Activated CD4-positive, alpha-beta T cell treated with anti-CD3 and anti-CD28 coated beads for 1 hour (primary cell): Measurements from ENCODE around the gene SURF2.
"Not testable (repeated sequence)": the region's sequence is repeated elsewhere in the genome, so short reads cannot be mapped to it uniquely, and the experiment has no call there.

Experiments
- DNase-seq: peaks from one replicate; pipeline ENCODE4 v3.0.0-alpha.2; 2020

Gene SURF2

GRCh38 chr9:133379153-133380086, 23.1 kb downstream of the SURF2 start:
- no peak for DNase-seq

DNA sequence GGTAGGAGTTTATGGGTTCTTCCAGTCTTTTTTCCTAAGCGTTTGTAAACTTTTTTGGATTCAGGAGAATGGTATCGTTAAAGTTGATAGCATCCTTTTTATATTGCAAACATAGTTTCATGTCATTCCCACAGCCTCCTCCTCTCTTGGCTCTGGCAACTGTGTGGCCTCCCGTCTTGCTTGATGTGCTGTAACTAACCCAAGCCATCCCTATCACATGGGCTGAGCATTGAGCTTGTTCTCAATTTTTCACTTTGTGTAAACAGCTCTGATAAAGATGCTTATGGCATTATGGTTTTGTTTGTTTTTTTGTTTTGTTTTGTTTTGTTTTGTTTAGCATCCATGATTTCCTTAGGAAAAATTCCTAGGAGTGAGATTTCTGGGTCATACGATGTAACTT, 24.4 kb downstream of the SURF2 start:
- DNase-seq: no peak

DNA sequence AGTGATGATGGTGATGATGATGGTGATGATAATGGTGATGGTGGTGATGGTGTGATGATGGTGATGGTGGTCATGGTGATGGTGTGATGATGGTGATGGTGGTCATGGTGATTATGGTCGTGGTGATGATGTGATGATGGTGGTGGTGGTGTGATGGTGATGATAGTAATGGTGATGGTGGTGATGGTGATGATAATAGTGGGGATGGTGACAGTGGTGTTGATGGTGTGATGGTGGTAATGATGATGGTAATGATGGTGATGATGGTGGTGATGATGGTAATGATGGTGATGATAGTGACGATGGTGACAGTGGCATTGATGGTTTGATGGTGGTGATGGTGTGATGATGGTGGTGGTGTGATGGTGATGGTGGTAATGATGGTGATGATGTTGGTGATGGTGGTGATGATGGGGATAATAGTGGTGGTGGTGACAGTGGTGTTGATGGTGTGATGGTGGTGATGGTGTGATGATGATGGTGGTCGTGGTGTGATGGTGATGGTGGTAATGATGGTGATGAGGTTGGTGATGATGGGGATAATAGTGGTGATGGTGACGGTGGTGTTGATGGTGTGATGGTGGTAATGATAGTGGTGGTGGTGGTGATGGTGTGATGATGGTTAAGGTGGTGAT, 26.3 kb downstream of the SURF2 start:
- no peak for DNase-seq

DNA sequence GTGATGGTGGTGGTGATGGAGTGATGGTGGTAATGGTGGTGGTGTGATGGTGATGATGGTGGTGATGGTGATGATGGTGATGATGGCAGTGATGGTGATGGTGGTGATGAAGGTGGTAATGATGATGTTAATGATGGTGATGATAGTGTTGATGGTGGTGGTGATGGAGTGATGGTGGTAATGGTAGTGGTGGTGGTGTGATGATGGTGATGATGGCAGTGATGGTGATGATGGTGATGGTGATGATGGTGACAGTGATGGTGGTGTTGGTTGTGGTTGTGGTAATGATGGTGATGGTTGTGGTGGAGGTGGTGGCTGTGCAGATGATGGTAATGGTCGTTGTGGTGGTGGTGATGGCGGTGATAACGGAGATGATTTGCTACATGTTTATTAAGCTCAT, 27.1 kb downstream of the SURF2 start:
- no peak for DNase-seq

- no peak for DNase-seq
Measured at GRCh38 chr9:133384736-133385321, 28.5 kb downstream of the SURF2 start.

- DNase-seq: no peak
Measured at GRCh38 chr9:133385452-133385851, 29.1 kb downstream of the SURF2 start.

GRCh38 chr9:133386338-133386737, 30.0 kb downstream of the SURF2 start:
- DNase-seq: no peak

DNA sequence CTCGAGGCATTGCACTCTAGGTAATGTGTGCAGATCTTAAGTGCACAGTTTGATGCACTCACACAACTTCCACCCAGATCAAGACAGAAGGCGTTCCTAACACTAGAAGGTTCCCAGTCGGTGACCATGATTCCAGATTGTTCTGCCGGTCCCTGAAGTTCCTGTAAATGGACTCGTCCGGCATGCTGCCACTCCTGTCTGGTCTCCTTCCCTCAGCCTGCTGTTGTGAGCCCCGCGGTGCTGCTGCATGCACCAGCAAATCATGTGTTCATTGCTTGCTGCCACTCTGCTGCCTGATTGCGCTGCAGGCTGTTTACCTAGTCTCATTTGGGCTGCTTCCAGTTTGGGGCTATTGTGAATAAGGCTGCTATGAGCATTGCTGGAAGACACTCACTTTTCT, 31.3 kb downstream of the SURF2 start:
- no peak for DNase-seq

GRCh38 chr9:133389025-133389557, 32.7 kb downstream of the SURF2 start:
- no peak for DNase-seq

DNA sequence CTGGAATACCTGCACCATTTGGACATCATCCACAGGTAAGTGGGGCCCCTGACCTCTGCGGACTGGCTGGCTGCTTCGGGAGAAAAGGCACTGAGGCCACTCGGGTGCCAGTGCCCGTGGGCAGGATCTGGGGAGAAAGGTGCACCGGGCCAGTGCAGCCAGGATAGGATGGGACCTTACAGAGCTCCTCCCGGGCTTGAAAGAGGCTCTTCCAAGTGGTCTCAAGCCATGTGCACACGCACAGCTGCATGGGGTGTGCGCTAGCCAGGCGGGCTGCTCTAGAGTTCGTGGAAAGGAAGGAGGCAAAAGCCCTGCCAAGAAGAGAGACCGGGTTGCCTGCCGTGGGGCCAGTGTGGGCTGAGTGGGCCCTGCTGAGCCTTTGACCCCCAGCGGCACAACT, 33.2 kb downstream of the SURF2 start:
- DNase-seq: no peak

DNA sequence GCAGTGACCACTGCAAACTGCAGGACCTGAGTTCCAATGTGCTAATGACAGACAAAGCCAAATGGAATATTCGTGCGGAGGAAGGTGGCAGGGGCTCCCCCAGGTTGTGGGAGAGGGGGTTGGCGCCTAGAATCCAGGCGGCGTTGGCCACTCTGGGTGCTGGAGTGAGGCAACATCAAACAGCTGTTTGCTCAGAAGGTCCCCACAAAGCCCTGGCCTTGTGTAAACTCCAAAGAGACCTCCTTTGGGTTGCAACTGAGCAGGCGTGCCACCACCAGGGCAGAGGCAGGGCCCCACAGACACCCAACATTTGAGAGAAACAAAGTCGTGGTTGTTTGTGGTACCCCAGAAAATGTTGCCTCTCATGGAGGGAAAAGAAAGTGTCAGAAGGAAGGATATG, 34.4 kb downstream of the SURF2 start:
- no peak for DNase-seq

- DNase-seq: not testable (repeated sequence)
Measured at GRCh38 chr9:133391449-133391848, 35.1 kb downstream of the SURF2 start.

DNA sequence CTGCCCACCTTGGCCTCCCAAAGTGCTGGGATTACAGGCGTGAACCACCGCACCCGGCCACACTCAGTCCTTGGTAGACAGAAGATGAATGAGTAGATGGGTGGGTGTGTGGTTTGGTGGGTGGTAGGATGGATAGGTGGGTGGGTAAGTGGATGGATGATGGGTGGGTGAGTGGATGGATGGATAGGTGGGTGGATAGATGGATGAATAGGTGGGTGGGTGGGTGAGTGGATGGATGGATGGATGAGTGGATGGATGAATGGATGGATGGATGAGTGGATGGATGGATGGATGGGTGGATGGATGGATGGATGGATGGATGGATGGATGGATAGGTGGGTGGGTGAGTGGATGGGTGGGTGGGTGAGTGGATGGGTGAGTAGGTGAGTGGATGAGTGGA, 36.0 kb downstream of the SURF2 start:
- DNase-seq: not testable (repeated sequence)

GRCh38 chr9:133393399-133393798, 37.0 kb downstream of the SURF2 start:
- no peak for DNase-seq

DNA sequence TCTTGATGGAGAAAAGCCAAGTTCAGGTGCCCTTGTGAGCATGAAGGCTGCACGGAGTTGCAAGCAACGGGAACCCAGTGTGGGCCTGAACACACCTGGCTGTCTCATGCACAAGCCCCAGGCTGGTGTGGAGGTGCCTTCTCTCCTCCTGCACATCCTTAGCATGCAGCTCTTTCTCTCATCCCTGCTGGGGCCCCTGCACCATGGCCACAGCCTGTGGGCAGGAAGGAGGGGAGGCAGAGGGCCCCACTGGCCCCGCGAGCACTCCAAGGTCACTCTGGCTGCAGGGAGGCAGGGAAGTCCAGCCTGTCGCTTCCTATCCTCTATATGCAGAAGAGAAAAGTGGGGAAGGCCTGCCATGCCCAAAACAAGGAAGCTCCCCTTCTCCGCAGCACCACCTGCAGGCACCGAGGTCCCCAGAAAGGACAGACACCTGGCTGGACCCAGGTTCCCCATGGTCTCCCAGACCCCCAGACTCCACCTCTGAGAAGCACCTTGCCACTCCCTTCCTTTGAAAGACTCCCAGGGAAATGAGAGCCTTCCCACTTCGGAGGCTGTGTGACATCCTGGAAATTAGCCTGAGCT, 38.4 kb downstream of the SURF2 start:
- no peak for DNase-seq

- DNase-seq: no peak
Measured at GRCh38 chr9:133396952-133397351, 40.6 kb downstream of the SURF2 start.

GRCh38 chr9:133397370-133397769, 41.0 kb downstream of the SURF2 start:
- no peak for DNase-seq

GRCh38 chr9:133397895-133398294, 41.5 kb downstream of the SURF2 start:
- no peak for DNase-seq

DNA sequence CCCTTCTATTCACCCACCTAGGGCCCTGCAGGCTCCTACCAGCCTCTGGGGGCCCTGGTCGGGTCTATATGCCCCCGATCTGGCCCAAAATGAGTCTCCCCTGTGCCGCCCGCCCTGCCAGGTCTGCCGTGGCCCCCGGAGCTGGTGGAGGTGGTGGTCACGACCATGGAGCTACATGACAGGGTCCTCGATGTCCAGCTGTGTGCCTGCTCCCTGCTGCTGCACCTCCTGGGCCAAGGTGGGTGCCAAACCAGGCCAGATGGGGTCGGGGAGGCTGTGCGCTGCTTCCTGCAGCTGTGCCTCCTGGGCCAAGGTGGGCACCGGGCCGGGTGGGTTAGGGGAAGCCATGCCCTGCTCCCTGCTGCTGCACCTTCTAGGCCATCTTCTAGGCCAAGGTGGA, 43.9 kb downstream of the SURF2 start:
- DNase-seq: no peak

DNA sequence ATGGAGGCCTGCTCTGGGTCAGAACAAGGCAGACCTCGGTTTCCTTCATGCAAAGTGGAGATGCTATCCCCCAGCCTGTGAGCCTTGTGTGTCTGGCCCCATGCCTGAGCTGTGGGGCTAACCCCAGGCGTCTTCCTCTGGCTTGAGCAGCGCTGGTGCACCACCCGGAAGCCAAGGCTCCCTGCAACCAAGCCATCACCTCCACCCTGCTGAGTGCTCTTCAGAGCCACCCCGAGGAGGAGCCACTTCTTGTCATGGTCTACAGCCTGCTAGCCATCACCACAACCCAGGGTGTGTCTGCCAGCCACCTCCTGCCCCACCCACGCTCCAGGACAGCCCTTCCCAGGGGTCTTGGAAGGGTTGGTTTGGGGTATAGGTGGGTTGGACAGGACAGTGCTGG, 45.2 kb downstream of the SURF2 start:
- DNase-seq: no peak

- no peak for DNase-seq
Measured at GRCh38 chr9:133402689-133403088, 46.3 kb downstream of the SURF2 start.

DNA sequence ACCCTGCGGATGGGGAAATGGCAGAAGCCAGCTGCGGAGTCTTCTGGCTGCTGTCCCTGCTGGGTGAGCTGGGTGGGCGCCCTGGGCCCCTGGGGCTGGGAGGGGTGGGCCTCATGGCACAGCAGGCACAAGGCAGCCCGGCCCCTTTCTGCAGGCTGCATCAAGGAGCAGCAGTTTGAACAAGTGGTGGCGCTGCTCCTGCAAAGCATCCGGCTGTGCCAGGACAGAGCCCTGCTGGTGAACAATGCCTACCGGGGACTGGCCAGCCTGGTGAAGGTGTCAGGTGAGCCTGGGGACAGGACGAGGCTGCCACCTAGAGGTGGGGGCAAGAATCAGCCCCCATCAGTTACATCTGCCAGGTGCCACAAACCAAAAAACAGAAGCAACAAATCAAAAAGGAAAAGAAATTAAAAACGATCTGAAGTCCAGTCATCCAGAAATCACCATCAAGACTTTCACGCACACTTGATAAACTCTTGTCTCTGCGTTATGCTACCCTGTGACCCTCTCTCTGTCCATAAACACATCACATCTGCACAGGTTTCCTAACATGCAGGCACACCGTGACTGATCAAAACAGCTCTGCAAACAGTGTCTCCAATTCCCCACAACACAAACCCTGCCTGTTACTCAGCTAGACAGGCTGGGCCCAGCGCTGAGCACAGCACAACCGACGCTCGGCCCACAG, 47.6 kb downstream of the SURF2 start:
- peak; percentile 60 for DNase-seq
